ENCODE data around the gene TMEM187. TPM values are rescaled to one million over a fixed set of nuclear protein-coding genes. Genes with fewer than 3 reads are reported as not detected.

Gene TMEM187
- total and polyA plus RNA-seq, 10 of the 15 experiments (the other 5 are each of a cell fraction or from before 2014, with no cell fraction given), result 0.45 to 8.5 (median 4.1) TPM

DNA sequence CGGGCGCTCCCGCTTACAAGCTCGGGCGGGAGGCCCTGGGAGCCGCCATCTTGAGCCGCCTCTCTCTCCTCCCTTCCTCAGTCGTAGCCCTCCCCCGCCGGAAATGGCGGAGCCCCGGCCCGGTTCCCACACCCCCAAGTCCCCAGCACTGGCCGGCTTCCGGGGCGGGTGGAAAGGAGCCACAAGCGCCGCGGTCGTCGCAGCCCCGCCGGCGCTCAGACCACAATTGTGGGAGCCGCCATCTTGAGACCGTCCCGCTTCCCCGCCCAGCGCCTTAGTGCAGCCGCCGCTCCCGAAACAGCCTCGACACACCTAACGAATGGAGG, 1.5 kb upstream of the TMEM187 start (continued):
- TF ChIP-seq, protein P1, sequence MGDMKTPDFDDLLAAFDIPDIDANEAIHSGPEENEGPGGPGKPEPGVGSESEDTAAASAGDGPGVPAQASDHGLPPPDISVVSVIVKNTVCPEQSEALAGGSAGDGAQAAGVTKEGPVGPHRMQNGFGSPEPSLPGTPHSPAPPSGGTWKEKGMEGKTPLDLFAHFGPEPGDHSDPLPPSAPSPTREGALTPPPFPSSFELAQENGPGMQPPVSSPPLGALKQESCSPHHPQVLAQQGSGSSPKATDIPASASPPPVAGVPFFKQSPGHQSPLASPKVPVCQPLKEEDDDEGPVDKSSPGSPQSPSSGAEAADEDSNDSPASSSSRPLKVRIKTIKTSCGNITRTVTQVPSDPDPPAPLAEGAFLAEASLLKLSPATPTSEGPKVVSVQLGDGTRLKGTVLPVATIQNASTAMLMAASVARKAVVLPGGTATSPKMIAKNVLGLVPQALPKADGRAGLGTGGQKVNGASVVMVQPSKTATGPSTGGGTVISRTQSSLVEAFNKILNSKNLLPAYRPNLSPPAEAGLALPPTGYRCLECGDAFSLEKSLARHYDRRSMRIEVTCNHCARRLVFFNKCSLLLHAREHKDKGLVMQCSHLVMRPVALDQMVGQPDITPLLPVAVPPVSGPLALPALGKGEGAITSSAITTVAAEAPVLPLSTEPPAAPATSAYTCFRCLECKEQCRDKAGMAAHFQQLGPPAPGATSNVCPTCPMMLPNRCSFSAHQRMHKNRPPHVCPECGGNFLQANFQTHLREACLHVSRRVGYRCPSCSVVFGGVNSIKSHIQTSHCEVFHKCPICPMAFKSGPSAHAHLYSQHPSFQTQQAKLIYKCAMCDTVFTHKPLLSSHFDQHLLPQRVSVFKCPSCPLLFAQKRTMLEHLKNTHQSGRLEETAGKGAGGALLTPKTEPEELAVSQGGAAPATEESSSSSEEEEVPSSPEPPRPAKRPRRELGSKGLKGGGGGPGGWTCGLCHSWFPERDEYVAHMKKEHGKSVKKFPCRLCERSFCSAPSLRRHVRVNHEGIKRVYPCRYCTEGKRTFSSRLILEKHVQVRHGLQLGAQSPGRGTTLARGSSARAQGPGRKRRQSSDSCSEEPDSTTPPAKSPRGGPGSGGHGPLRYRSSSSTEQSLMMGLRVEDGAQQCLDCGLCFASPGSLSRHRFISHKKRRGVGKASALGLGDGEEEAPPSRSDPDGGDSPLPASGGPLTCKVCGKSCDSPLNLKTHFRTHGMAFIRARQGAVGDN (IDR thresholded peaks at IDR 0.05), result no peak
- TF ChIP-seq, protein P2, sequence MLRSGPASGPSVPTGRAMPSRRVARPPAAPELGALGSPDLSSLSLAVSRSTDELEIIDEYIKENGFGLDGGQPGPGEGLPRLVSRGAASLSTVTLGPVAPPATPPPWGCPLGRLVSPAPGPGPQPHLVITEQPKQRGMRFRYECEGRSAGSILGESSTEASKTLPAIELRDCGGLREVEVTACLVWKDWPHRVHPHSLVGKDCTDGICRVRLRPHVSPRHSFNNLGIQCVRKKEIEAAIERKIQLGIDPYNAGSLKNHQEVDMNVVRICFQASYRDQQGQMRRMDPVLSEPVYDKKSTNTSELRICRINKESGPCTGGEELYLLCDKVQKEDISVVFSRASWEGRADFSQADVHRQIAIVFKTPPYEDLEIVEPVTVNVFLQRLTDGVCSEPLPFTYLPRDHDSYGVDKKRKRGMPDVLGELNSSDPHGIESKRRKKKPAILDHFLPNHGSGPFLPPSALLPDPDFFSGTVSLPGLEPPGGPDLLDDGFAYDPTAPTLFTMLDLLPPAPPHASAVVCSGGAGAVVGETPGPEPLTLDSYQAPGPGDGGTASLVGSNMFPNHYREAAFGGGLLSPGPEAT (IDR thresholded peaks at IDR 0.05; ENCODE audit: low read depth), result no peak
- TF ChIP-seq WRNIP1 (IDR thresholded peaks at IDR 0.05; ENCODE audit: borderline replicate concordance, low read depth, low read length), result no peak
- TF ChIP-seq EGR1 (IDR thresholded peaks at IDR 0.05; ENCODE audit: borderline replicate concordance in 1 of 2, low read depth in 2 of 2, low read length in 2 of 2), result 0 out of 3 replicates have a peak, but pooled peaks of 1 of the 2 experiments have one; percentile 46
- TF ChIP-seq, protein P3, sequence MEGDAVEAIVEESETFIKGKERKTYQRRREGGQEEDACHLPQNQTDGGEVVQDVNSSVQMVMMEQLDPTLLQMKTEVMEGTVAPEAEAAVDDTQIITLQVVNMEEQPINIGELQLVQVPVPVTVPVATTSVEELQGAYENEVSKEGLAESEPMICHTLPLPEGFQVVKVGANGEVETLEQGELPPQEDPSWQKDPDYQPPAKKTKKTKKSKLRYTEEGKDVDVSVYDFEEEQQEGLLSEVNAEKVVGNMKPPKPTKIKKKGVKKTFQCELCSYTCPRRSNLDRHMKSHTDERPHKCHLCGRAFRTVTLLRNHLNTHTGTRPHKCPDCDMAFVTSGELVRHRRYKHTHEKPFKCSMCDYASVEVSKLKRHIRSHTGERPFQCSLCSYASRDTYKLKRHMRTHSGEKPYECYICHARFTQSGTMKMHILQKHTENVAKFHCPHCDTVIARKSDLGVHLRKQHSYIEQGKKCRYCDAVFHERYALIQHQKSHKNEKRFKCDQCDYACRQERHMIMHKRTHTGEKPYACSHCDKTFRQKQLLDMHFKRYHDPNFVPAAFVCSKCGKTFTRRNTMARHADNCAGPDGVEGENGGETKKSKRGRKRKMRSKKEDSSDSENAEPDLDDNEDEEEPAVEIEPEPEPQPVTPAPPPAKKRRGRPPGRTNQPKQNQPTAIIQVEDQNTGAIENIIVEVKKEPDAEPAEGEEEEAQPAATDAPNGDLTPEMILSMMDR (IDR thresholded peaks at IDR 0.05 in 2 of 3, conservative IDR thresholded peaks at IDR 0.05 in 1 of 3; ENCODE audit: control insufficient read depth in 2 of 3, extremely low read depth in 1 of 3, insufficient read depth in 1 of 3, low read depth in 3 of 3, low read length in 3 of 3), result no peak
- TF ChIP-seq, protein P4, sequence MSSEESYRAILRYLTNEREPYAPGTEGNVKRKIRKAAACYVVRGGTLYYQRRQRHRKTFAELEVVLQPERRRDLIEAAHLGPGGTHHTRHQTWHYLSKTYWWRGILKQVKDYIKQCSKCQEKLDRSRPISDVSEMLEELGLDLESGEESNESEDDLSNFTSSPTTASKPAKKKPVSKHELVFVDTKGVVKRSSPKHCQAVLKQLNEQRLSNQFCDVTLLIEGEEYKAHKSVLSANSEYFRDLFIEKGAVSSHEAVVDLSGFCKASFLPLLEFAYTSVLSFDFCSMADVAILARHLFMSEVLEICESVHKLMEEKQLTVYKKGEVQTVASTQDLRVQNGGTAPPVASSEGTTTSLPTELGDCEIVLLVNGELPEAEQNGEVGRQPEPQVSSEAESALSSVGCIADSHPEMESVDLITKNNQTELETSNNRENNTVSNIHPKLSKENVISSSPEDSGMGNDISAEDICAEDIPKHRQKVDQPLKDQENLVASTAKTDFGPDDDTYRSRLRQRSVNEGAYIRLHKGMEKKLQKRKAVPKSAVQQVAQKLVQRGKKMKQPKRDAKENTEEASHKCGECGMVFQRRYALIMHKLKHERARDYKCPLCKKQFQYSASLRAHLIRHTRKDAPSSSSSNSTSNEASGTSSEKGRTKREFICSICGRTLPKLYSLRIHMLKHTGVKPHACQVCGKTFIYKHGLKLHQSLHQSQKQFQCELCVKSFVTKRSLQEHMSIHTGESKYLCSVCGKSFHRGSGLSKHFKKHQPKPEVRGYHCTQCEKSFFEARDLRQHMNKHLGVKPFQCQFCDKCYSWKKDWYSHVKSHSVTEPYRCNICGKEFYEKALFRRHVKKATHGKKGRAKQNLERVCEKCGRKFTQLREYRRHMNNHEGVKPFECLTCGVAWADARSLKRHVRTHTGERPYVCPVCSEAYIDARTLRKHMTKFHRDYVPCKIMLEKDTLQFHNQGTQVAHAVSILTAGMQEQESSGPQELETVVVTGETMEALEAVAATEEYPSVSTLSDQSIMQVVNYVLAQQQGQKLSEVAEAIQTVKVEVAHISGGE (CRISPR knock-in tag; IDR thresholded peaks at IDR 0.05), result peak; percentile 75
- TF ChIP-seq, protein P5, sequence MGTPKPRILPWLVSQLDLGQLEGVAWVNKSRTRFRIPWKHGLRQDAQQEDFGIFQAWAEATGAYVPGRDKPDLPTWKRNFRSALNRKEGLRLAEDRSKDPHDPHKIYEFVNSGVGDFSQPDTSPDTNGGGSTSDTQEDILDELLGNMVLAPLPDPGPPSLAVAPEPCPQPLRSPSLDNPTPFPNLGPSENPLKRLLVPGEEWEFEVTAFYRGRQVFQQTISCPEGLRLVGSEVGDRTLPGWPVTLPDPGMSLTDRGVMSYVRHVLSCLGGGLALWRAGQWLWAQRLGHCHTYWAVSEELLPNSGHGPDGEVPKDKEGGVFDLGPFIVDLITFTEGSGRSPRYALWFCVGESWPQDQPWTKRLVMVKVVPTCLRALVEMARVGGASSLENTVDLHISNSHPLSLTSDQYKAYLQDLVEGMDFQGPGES (IDR thresholded peaks at IDR 0.05), result no peak
- TF ChIP-seq CREM (IDR thresholded peaks at IDR 0.05; ENCODE audit: low read depth), result peak; percentile 43; the same call in 1 of the 2 replicates
- TF ChIP-seq, protein P6, sequence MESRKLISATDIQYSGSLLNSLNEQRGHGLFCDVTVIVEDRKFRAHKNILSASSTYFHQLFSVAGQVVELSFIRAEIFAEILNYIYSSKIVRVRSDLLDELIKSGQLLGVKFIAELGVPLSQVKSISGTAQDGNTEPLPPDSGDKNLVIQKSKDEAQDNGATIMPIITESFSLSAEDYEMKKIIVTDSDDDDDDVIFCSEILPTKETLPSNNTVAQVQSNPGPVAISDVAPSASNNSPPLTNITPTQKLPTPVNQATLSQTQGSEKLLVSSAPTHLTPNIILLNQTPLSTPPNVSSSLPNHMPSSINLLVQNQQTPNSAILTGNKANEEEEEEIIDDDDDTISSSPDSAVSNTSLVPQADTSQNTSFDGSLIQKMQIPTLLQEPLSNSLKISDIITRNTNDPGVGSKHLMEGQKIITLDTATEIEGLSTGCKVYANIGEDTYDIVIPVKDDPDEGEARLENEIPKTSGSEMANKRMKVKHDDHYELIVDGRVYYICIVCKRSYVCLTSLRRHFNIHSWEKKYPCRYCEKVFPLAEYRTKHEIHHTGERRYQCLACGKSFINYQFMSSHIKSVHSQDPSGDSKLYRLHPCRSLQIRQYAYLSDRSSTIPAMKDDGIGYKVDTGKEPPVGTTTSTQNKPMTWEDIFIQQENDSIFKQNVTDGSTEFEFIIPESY (IDR thresholded peaks at IDR 0.05), result no peak
- TF ChIP-seq TBL1XR1 (IDR thresholded peaks at IDR 0.05; ENCODE audit: low read depth, low read length), result peak; percentile 48
- TF ChIP-seq, protein P7, sequence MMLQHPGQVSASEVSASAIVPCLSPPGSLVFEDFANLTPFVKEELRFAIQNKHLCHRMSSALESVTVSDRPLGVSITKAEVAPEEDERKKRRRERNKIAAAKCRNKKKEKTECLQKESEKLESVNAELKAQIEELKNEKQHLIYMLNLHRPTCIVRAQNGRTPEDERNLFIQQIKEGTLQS (IDR thresholded peaks at IDR 0.05; ENCODE audit: borderline replicate concordance, extremely low read depth, low read depth, low read length), result no peak
- TF ChIP-seq POLR2AphosphoS2 (IDR thresholded peaks at IDR 0.05; ENCODE audit: low read depth, low read length), result no peak
- no peak for TF ChIP-seq MEF2B (IDR thresholded peaks at IDR 0.05; ENCODE audit: partially characterized antibody, poor library complexity, severe bottlenecking)
- no peak for TF ChIP-seq RAD21 (IDR thresholded peaks at IDR 0.05; ENCODE audit: insufficient read depth, low read depth, low read length)

Data from GM12878 (cell line).